ENCODE measurements around the gene OR6B2. TPM values are rescaled to one million over a fixed set of nuclear protein-coding genes. Genes with fewer than 3 reads are reported as not detected.

Gene OR6B2
- total RNA-seq (not detected), polyA plus RNA-seq (not detected), total RNA-seq (0 reads per million in 6 experiments)

DNA sequence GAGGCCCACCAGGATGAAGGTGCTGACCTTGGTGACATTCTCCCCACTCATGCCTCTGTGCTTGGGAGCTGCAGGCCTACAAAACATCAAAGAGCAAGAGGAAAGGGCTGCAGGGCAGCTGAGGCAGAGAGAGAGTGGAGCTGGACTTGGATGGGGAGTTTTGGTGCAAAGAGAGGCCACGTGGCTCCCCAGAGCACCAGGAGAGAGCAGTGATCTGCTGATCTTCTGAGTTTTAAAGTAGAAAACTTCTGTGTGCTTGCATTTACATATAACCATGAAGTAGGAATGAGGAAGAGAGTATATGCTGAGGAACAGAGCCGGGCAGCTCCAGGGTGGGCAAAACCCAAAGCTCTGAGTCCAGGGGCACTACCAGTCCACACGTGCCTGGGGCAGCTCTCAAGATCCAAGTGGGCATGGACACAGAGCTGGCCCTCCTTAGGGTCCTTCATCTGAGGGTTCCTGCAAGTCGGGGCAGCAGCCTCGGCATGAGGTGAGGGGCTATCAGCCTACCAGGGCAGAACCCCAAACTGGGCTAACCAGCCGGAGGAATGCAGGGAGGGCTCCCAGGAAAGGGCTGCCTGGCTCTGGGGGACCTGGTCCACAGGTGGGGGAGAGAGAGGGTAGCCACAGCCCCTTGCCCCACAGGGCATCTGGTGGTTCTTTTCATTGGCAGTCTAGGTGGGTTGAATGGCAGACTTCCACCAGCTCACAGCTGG, at the start of gene OR6B2:
Gene OR6B2 (minus strand): TSS at position 51 of the 716 bp plus-strand sequence. CDS start 0 bp downstream, at position 51.
- peaks cover 0 to 1% (median 0%) of the 10 kb centered on the region in 4 donors for H3K4me1 Mint-ChIP-seq
- H3K27ac Mint-ChIP-seq: peak within 1 kb of the TSS in 2 of 10 donors; percentile 29 to 76
- no peaks in the 10 kb centered on the region for H3K9me3 Mint-ChIP-seq
- no peak for ATAC-seq
- POLR2A ChIA-PET: no interaction called here
- H3K36me3 Mint-ChIP-seq: no peaks in the 10 kb centered on the region
- DNase-seq: no peak
- H3K4me3 Mint-ChIP-seq: no peak within 1 kb of the TSS
- peaks cover 14 to 45% (median 21%) of the 10 kb centered on the region in 5 donors for H3K27me3 Mint-ChIP-seq

DNA sequence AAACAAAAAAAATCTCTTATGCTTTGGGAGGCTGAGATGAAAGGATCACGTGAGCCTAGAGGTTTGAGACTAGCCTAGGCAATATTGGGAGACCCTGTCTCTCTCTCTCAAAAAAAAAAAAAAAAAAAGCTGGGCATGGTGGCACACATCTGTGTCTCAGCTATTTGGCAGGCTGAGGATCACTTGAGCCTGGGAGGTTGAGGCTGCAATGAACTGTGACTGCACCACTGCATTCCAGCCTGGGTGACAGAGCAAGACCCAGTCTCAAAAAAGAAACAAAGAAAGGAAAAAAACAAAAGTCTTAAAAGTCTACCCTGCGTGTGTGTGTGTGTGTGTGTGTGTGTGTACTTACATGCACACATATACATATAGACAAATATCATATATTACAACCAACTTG, 48.4 kb upstream of the OR6B2 start:
- Mint-ChIP-seq H3K36me3 (peaks cover 3 to 39% (median 7%) of the 10 kb centered on the region in 3 donors), H3K27me3 (peaks cover 8 to 45% (median 26%) of the 10 kb centered on the region in 5 donors), H3K4me1 (no peaks in the 10 kb centered on the region), H3K27ac (no peak overlapping the region), H3K4me3 (no peak overlapping the region), H3K9me3 (peaks cover 0 to 41% (median 36%) of the 10 kb centered on the region in 9 donors)
- DNase-seq: no peak
- ATAC-seq: no peak
- POLR2A ChIA-PET: no interaction called here

DNA sequence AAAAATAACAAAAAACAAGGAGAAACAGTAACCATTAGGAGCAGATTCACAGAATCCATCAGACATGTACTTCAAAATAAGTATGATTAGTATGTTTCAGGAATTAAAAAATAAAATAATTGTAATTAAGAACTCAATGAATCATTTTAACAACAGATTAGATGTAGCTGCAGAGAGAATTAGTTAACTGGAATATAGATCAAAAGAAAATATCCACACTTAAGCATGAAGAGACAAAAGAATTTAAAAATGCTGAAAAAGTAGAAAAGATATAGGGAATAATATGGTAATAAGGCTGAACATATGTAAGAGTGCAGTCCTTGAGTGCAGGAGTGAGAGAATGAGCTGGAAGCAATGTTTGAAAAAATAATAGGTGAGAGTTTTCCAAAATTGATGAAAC, 47.2 kb upstream of the OR6B2 start:
- no peak for ATAC-seq
- no peaks in the 10 kb centered on the region for H3K4me1 Mint-ChIP-seq
- DNase-seq: no peak
- H3K4me3 Mint-ChIP-seq: no peak overlapping the region
- POLR2A ChIA-PET: no interaction called here
- no peak overlapping the region for H3K27ac Mint-ChIP-seq
- H3K27me3 Mint-ChIP-seq: peaks cover 5 to 45% (median 23%) of the 10 kb centered on the region in 5 donors
- H3K9me3 Mint-ChIP-seq: peaks cover 0 to 41% (median 36%) of the 10 kb centered on the region in 9 donors
- H3K36me3 Mint-ChIP-seq: peaks cover 3 to 39% (median 7%) of the 10 kb centered on the region in 3 donors

DNA sequence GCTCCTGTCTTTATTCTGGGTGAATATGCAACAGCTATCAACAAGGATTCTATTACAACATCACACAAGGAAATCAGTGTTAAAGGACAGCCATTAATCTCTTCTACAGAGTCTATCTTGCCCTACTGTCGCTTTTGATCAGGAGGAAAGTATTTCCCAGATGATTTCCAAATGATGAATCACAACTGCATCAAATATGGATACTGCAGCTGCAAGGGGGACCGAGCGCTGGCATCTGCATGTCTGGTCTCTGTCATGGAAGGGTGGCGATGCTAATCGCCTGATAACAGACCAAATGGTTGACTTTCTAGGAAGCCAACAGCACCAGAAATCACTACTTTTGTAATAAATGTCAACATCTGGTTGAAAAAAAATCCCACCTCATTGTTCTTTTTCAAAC, 44.3 kb upstream of the OR6B2 start:
- peaks cover 5 to 34% (median 26%) of the 10 kb centered on the region in 5 donors for H3K27me3 Mint-ChIP-seq
- no peak overlapping the region for H3K4me3 Mint-ChIP-seq
- ATAC-seq: no peak
- H3K9me3 Mint-ChIP-seq: peaks cover 2 to 41% (median 34%) of the 10 kb centered on the region in 9 donors
- H3K4me1 Mint-ChIP-seq: no peaks in the 10 kb centered on the region
- POLR2A ChIA-PET: no interaction called here
- H3K36me3 Mint-ChIP-seq: peaks cover 3 to 44% (median 7%) of the 10 kb centered on the region in 3 donors
- no peak for DNase-seq
- H3K27ac Mint-ChIP-seq: no peak overlapping the region

DNA sequence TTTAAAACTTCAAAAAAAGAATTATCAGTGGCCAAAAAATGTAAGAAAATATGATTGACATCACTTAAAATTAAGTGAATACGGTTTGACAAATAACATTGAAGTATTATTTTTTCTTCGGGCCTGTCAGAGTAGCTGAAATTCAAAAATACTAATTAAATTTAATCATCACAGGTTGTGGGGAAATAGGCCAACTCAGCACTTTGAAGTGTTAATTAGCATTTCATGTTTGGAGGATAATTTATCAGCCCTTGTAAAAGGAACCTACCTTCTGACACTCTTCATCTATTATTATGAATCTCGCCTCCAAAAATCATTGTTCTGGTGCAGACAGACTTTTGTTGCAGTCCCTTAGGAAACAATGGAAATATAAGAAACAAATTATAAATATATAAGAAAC, 40.7 kb upstream of the OR6B2 start:
- POLR2A ChIA-PET: no interaction called here
- H3K9me3 Mint-ChIP-seq: peaks cover 2 to 30% (median 16%) of the 10 kb centered on the region in 9 donors
- no peak overlapping the region for H3K27ac Mint-ChIP-seq
- no peak overlapping the region for H3K4me3 Mint-ChIP-seq
- DNase-seq: no peak
- H3K27me3 Mint-ChIP-seq: peaks cover 7 to 33% (median 21%) of the 10 kb centered on the region in 5 donors
- ATAC-seq: no peak
- peaks cover 0 to 20% (median 4%) of the 10 kb centered on the region in 3 donors for H3K36me3 Mint-ChIP-seq
- H3K4me1 Mint-ChIP-seq: no peaks in the 10 kb centered on the region

DNA sequence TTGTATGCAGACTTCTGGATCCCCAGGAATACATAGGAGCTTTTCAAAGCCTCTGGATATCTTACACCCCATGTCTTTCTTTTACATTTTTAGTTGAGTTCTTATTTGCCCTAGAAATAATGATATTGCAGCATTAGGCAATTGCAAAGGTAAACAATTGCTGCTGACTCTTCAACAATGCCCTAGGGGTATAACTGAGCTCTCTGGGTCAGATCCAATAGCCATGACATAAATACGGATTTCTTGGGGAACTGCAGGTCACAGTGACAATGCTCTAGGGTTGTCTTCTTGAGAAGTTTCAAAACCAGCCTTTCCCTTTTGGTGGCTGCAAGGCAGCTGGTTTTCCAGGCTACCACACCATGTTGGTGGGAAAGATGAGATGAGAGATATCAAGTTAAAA, 39.6 kb upstream of the OR6B2 start:
- POLR2A ChIA-PET: no interaction called here

DNA sequence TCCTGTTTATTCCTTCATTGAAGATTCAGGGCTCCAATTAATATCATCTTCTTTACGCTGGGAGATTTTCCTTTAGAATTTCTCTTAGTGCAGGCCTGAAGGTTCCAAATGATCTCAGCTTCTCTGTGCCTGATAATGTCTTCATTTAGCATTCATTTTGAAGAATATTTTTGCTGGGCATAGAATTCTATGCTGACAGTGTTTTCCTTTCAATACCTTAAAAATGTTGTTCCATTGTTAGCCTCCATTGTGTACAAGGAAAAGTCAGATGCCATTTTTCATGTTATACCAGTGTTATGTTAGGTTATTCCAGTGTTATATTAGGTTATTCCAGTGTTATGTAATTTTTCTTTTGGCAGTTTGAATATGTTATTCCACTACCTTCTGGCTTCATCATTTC, 38.0 kb upstream of the OR6B2 start:
- Mint-ChIP-seq H3K4me1 (no peaks in the 10 kb centered on the region), H3K27me3 (peaks cover 8 to 29% (median 19%) of the 10 kb centered on the region in 5 donors), H3K27ac (no peak overlapping the region), H3K9me3 (peaks cover 2 to 26% (median 12%) of the 10 kb centered on the region in 9 donors), H3K36me3 (peaks cover 0 to 12% (median 4%) of the 10 kb centered on the region in 3 donors), H3K4me3 (no peak overlapping the region)
- no peak for ATAC-seq
- DNase-seq: no peak
- POLR2A ChIA-PET: no interaction called here

More for the DNA sequence above, 39.6 kb upstream of the OR6B2 start:
- Mint-ChIP-seq H3K9me3 (peaks cover 2 to 26% (median 12%) of the 10 kb centered on the region in 9 donors), H3K4me1 (no peaks in the 10 kb centered on the region), H3K4me3 (no peak overlapping the region), H3K27ac (no peak overlapping the region), H3K27me3 (peaks cover 7 to 31% (median 19%) of the 10 kb centered on the region in 5 donors), H3K36me3 (peaks cover 0 to 12% (median 4%) of the 10 kb centered on the region in 3 donors)
- DNase-seq (no peak), ATAC-seq (no peak)

DNA sequence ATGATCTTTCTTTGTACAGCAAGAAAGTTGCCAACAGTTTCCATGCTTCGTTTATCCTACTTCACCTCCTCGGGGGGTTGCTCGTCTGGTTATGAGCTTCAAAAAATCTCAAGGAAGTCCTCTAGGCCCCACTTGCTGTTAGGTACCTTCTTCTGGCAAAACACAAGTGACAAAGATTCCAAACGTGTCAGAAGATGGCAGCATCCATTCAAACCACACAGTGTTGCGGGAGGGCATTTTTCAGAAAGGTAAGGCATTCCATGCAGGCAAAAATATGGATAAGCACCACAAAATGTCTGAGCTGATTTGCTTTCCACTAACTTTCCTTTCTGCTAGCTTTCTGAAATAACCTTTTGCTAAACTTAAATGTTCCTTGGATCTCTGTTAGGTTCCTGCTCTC, 36.3 kb upstream of the OR6B2 start:
- no peak overlapping the region for H3K4me3 Mint-ChIP-seq
- POLR2A ChIA-PET: no interaction called here

DNA sequence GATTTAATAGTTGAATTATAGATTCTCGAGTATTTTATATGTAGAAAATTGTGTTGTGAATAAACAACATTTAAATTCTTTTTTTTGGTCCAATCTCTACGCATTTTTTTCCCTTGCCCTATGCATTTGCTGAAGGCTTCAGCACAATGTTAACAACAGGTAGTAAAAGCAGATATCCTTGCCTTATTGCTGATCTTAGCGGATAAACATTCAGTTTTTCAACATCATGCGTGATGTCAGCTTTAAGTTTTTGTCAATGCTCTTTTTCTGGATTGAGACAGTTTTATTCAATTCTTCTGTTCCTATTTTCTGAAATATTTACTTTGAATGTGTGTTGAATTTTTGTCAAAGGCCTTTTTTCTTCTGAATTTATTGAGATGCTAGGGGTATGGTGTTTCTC, 34.7 kb upstream of the OR6B2 start:
- DNase-seq: no peak
- POLR2A ChIA-PET: no interaction called here
- Mint-ChIP-seq H3K9me3 (peaks cover 2 to 25% (median 12%) of the 10 kb centered on the region in 9 donors), H3K27me3 (peaks cover 8 to 27% (median 12%) of the 10 kb centered on the region in 5 donors), H3K36me3 (peaks cover 0 to 10% (median 4%) of the 10 kb centered on the region in 3 donors), H3K4me3 (no peak overlapping the region), H3K4me1 (peaks cover 0 to 2% (median 0%) of the 10 kb centered on the region in 4 donors), H3K27ac (no peak overlapping the region)
- no peak for ATAC-seq

More for the DNA sequence above, 36.3 kb upstream of the OR6B2 start:
- Mint-ChIP-seq H3K27me3 (peaks cover 5 to 27% (median 13%) of the 10 kb centered on the region in 5 donors), H3K36me3 (peaks cover 0 to 12% (median 4%) of the 10 kb centered on the region in 3 donors), H3K4me1 (no peaks in the 10 kb centered on the region), H3K9me3 (peaks cover 2 to 26% (median 12%) of the 10 kb centered on the region in 9 donors), H3K27ac (no peak overlapping the region)
- no peak for ATAC-seq
- DNase-seq: no peak

DNA sequence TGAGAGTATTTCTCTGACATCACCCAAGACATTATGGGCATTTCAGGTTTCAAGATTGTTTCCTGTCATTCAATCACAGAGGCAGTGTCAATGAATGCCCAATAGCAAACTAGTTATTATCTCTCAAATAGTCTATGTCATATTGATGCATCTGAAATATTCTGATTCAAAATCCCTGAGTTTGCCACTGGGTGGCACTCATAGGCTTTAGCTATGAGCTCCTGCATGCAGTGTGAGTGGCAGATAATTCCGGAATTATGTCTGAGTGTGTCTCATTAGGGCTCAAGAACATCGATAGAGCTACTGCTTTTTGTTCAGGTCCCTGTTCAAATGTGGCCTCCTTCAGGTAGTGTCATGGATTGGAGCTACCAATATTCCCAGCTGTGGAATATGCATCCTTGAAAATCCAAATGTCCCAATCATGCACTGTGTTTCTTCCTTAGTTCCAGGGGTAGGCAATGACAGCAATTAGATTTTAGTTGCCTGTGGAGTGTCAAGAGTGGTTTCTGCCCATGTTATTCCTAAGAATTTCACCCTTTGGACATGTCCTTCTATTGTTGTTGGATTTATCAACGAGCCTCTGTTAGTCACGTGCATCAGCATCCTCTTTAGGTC, 30.9 kb upstream of the OR6B2 start:
- no peaks in the 10 kb centered on the region for H3K36me3 Mint-ChIP-seq
- H3K27me3 Mint-ChIP-seq: peaks cover 9 to 42% (median 22%) of the 10 kb centered on the region in 5 donors
- H3K4me1 Mint-ChIP-seq: peaks cover 0 to 2% (median 0%) of the 10 kb centered on the region in 4 donors
- ATAC-seq (peak; percentile 78 to 81), DNase-seq (peak in 9 of 10 donors; percentile 6 to 76 (median 49))
- POLR2A ChIA-PET: no interaction called here
- no peak overlapping the region for H3K27ac Mint-ChIP-seq
- H3K4me3 Mint-ChIP-seq: no peak overlapping the region
- H3K9me3 Mint-ChIP-seq: no peaks in the 10 kb centered on the region

DNA sequence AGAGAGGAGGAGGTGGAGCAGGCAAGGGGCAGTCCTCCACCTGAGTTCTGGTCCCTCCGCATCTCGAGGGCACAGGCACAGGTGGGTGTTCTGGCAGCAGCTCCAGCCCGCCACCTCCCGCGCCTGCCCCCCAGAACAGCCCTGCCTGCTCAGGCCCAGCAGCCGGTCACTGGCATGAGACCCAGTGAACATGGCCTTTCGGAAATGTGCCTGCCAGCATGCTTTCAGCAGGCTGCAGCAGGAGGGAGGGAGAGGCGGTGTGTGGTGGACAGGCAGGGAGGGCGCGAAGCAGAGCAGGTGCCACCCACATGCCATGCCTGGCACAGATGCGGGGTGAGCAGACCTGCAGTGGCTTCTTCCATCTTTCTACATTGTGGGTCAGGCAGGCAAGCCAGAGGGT, 26.4 kb upstream of the OR6B2 start:
- Mint-ChIP-seq H3K9me3 (no peaks in the 10 kb centered on the region), H3K36me3 (peaks cover 0 to 3% (median 0%) of the 10 kb centered on the region in 3 donors), H3K4me3 (no peak overlapping the region), H3K27me3 (peaks cover 26 to 63% (median 47%) of the 10 kb centered on the region in 5 donors), H3K4me1 (peaks cover 0 to 9% (median 0%) of the 10 kb centered on the region in 4 donors), H3K27ac (peak overlapping the region in 1 of 10 donors; percentile 51)
- no peak for DNase-seq
- ATAC-seq: no peak
- POLR2A ChIA-PET: no interaction called here

DNA sequence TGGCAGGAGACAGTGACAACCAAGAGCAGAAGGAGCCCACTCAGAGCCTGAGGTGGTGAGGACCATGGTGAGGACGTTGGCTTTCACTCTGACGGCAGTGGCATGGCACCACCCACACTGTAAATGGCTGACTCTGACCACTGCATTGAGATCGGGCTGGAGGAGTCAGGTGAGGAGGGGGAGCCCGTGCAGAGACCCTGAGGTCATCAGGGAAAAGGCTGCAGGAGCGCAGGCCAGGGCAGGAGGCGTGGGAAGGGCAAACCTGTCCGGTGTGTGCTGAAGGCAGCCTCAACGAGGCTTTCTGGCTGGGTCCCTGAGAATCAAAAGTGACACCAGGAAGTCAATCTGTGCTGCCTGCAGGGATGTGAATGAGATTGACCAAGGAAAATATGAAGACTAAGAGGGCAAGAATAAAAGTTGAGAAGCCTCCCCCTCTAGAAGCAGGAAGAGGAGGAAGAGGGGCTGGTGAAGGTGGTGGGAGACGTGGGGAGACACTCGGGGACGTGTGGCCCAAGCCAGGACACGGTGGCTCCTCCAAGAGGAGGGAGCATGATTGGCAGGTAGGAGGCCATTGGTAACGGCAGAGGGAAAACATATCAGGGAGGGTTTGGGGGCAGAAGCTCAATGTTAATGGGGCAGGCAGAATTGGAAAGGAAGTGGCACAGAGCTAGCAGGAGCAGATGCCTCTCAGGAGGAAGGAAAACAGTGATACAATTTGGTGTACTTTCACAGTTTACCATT, 25.1 kb upstream of the OR6B2 start:
- peaks cover 0 to 3% (median 0%) of the 10 kb centered on the region in 3 donors for H3K36me3 Mint-ChIP-seq
- DNase-seq (no peak), ATAC-seq (no peak)
- peaks cover 25 to 57% (median 47%) of the 10 kb centered on the region in 5 donors for H3K27me3 Mint-ChIP-seq
- no peak overlapping the region for H3K4me3 Mint-ChIP-seq
- no peaks in the 10 kb centered on the region for H3K9me3 Mint-ChIP-seq
- POLR2A ChIA-PET: no interaction called here
- H3K27ac Mint-ChIP-seq: no peak overlapping the region
- H3K4me1 Mint-ChIP-seq: peaks cover 0 to 8% (median 0%) of the 10 kb centered on the region in 4 donors

All from naive thymus-derived CD8-positive, alpha-beta T cell (primary cell).